HEK293 (cell line): ENCODE measurements around the gene TPPP3.
A peak's percentile ranks its signal among the peaks of the same experiment; 100 is the strongest.

Experiments
- FEZF1 ChIP-seq: fragments of 450-650 bp; formaldehyde crosslinking; IDR thresholded peaks from 2 replicates; pipeline ENCODE4 v1.5.1; 2016; ENCODE audit warnings: missing biosample characterization, missing genetic modification characterization
- GLI4 ChIP-seq: fragments of 450-650 bp; formaldehyde crosslinking; IDR thresholded peaks from 2 replicates; pipeline ENCODE4 v1.5.1; 2016; ENCODE audit warnings: missing biosample characterization, missing genetic modification characterization
- GLIS1 ChIP-seq: fragments of 450-650 bp; formaldehyde crosslinking; IDR thresholded peaks from 2 replicates; pipeline ENCODE4 v1.5.1; 2016; ENCODE audit warnings: missing biosample characterization, missing genetic modification characterization
- KLF1 ChIP-seq: fragments of 450-650 bp; formaldehyde crosslinking; IDR thresholded peaks from 2 replicates; pipeline ENCODE4 v1.5.1; 2016; ENCODE audit warnings: missing biosample characterization, missing genetic modification characterization
- MZF1 ChIP-seq: fragments of 450-650 bp; formaldehyde crosslinking; IDR thresholded peaks from 2 replicates; pipeline ENCODE4 v1.5.1; 2017; ENCODE audit warnings: missing biosample characterization, missing genetic modification characterization, borderline replicate concordance
- PRDM2 ChIP-seq: fragments of 450-650 bp; formaldehyde crosslinking; IDR thresholded peaks from 2 replicates; pipeline ENCODE4 v1.5.1; 2016; ENCODE audit warnings: missing biosample characterization, missing genetic modification characterization, borderline replicate concordance
- SCRT2 ChIP-seq: fragments of 450-650 bp; formaldehyde crosslinking; IDR thresholded peaks from 2 replicates; pipeline ENCODE4 v1.5.1; 2016; ENCODE audit warnings: missing biosample characterization, missing genetic modification characterization
- SETDB1 ChIP-seq: IDR thresholded peaks from one replicate; pipeline ENCODE4 v1.6.1; 2017; ENCODE audit warnings: mild to moderate bottlenecking, low read length, moderate library complexity, mixed read lengths; ENCODE audit not compliant: insufficient read length
- SP2 ChIP-seq: fragments of 450-650 bp; formaldehyde crosslinking; IDR thresholded peaks from 2 replicates; pipeline ENCODE4 v1.5.1; 2016; ENCODE audit warnings: missing biosample characterization, missing genetic modification characterization
- ZBTB21 ChIP-seq: fragments of 450-650 bp; formaldehyde crosslinking; IDR thresholded peaks from 2 replicates; pipeline ENCODE4 v1.5.1; 2017; ENCODE audit warnings: missing biosample characterization, missing genetic modification characterization
- ZBTB26 ChIP-seq: fragments of 450-650 bp; formaldehyde crosslinking; optimal IDR thresholded peaks from 2 replicates; pipeline ENCODE3; 2016; ENCODE audit warnings: missing biosample characterization, mild to moderate bottlenecking, missing genetic modification characterization
- ZBTB48 ChIP-seq: fragments of 450-650 bp; formaldehyde crosslinking; IDR thresholded peaks from 2 replicates; pipeline ENCODE4 v1.5.1; 2016; ENCODE audit warnings: missing biosample characterization, missing genetic modification characterization
- ZBTB49 ChIP-seq: fragments of 450-650 bp; formaldehyde crosslinking; IDR thresholded peaks from 2 replicates; pipeline ENCODE4 v1.5.1; 2016; ENCODE audit warnings: missing biosample characterization, missing genetic modification characterization, low read depth
- ZFHX2 ChIP-seq: fragments of 450-650 bp; formaldehyde crosslinking; conservative IDR thresholded peaks from 2 replicates; pipeline ENCODE4 v1.5.1; 2016; ENCODE audit warnings: missing biosample characterization, missing genetic modification characterization
- ZFP41 ChIP-seq: fragments of 450-650 bp; formaldehyde crosslinking; IDR thresholded peaks from 2 replicates; pipeline ENCODE4 v1.5.1; 2016; ENCODE audit warnings: missing biosample characterization, missing genetic modification characterization, borderline replicate concordance
- ZNF140 ChIP-seq: fragments of 450-650 bp; formaldehyde crosslinking; IDR thresholded peaks from 2 replicates; pipeline ENCODE4 v1.5.1; 2016; ENCODE audit warnings: missing biosample characterization, missing genetic modification characterization
- ZNF223 ChIP-seq: fragments of 450-650 bp; formaldehyde crosslinking; IDR thresholded peaks from 2 replicates; pipeline ENCODE4 v1.5.1; 2016; ENCODE audit warnings: missing biosample characterization, missing genetic modification characterization
- ZNF24 ChIP-seq: fragments of 450-650 bp; formaldehyde crosslinking; IDR thresholded peaks from 2 replicates; pipeline ENCODE4 v1.5.1; 2016; ENCODE audit warnings: missing biosample characterization, missing genetic modification characterization
- ZNF335 ChIP-seq: fragments of 450-650 bp; formaldehyde crosslinking; conservative IDR thresholded peaks from 2 replicates; pipeline ENCODE4 v1.5.1; 2016; ENCODE audit warnings: missing biosample characterization, missing genetic modification characterization
- ZNF350 ChIP-seq: fragments of 450-650 bp; formaldehyde crosslinking; IDR thresholded peaks from 2 replicates; pipeline ENCODE4 v1.5.0; 2017; ENCODE audit warnings: missing biosample characterization, mild to moderate bottlenecking, missing genetic modification characterization
- ZNF398 ChIP-seq: fragments of 450-650 bp; formaldehyde crosslinking; IDR thresholded peaks from 2 replicates; pipeline ENCODE4 v1.5.1; 2017; ENCODE audit warnings: missing biosample characterization, missing genetic modification characterization
- ZNF404 ChIP-seq: fragments of 450-650 bp; formaldehyde crosslinking; IDR thresholded peaks from 2 replicates; pipeline ENCODE4 v1.5.1; 2017; ENCODE audit warnings: missing biosample characterization, missing genetic modification characterization
- ZNF510 ChIP-seq: fragments of 450-650 bp; formaldehyde crosslinking; IDR thresholded peaks from 2 replicates; pipeline ENCODE4 v1.5.1; 2018; ENCODE audit warnings: mild to moderate bottlenecking, missing genetic modification characterization, missing biosample characterization; ENCODE audit not compliant: insufficient replicate concordance
- ZNF514 ChIP-seq: fragments of 450-650 bp; formaldehyde crosslinking; IDR thresholded peaks from 2 replicates; pipeline ENCODE4 v1.5.1; 2016; ENCODE audit warnings: missing biosample characterization, missing genetic modification characterization
- ZNF521 ChIP-seq: fragments of 450-650 bp; formaldehyde crosslinking; IDR thresholded peaks from 2 replicates; pipeline ENCODE4 v1.5.1; 2017; ENCODE audit warnings: missing biosample characterization, mild to moderate bottlenecking, missing genetic modification characterization
- ZNF558 ChIP-seq: fragments of 450-650 bp; formaldehyde crosslinking; IDR thresholded peaks from 2 replicates; pipeline ENCODE4 v1.5.1; 2016; ENCODE audit warnings: missing biosample characterization, missing genetic modification characterization
- ZNF610 ChIP-seq: fragments of 450-650 bp; formaldehyde crosslinking; IDR thresholded peaks from 2 replicates; pipeline ENCODE4 v1.5.1; 2016; ENCODE audit warnings: missing biosample characterization, missing genetic modification characterization, borderline replicate concordance
- ZNF701 ChIP-seq: fragments of 450-650 bp; formaldehyde crosslinking; IDR thresholded peaks from 2 replicates; pipeline ENCODE4 v1.5.1; 2016; ENCODE audit warnings: missing biosample characterization, missing genetic modification characterization
- ZNF76 ChIP-seq: fragments of 450-650 bp; formaldehyde crosslinking; IDR thresholded peaks from 2 replicates; pipeline ENCODE4; 2016; ENCODE audit warnings: low read depth, missing biosample characterization, missing genetic modification characterization, borderline replicate concordance
- ZNF837 ChIP-seq: fragments of 450-650 bp; formaldehyde crosslinking; IDR thresholded peaks from 2 replicates; pipeline ENCODE4 v1.5.1; 2016; ENCODE audit warnings: missing biosample characterization, missing genetic modification characterization

TPPP3 gene

GRCh38 chr16:67430504-67430976 lies 37.2 kb upstream of the TPPP3 start (continued):
- TF ChIP-seq PRDM2 (tag by site-specific recombination) (no peak), MZF1 (tag by site-specific recombination) (no peak), ZNF558 (tag by site-specific recombination) (no peak), ZBTB49 (no peak), ZNF701 (tag by site-specific recombination) (no peak), ZBTB21 (tag by site-specific recombination) (no peak), FEZF1 (tag by site-specific recombination) (no peak), ZNF510 (tag by site-specific recombination) (no peak), ZBTB48 (tag by site-specific recombination) (peak; percentile 90), SCRT2 (no peak), ZBTB26 (peak; percentile 92), ZNF223 (tag by site-specific recombination) (no peak), SETDB1 (no peak), ZFP41 (tag by site-specific recombination) (no peak), ZNF514 (no peak), ZNF398 (tag by site-specific recombination) (peak; percentile 40; the same call in 1 of the 2 replicates), ZNF837 (no peak), ZNF76 (tag by site-specific recombination) (no peak), ZFHX2 (tag by site-specific recombination) (peak; percentile 89), ZNF521 (tag by site-specific recombination) (no peak), GLI4 (tag by site-specific recombination) (no peak), ZNF404 (tag by site-specific recombination) (no peak), ZNF140 (tag by site-specific recombination) (no peak), ZNF350 (tag by site-specific recombination) (no peak), GLIS1 (peak; percentile 15; the same call in 1 of the 2 replicates), KLF1 (tag by site-specific recombination) (peak; percentile 41; the same call in 1 of the 2 replicates), SP2 (tag by site-specific recombination) (no peak), ZNF24 (no peak), ZNF610 (tag by site-specific recombination) (no peak), ZNF335 (tag by site-specific recombination) (peak; percentile 63; the same call in 1 of the 2 replicates)
